ENCODE results near the gene TCF7L1. TPM values are rescaled to one million over a fixed set of nuclear protein-coding genes. Genes with fewer than 3 reads are reported as not detected.
"Not testable (repeated sequence)": the region's sequence is repeated elsewhere in the genome, so short reads cannot be mapped to it uniquely, and the experiment has no call there.

The TCF7L1 gene
- polyA plus RNA-seq, 3 donors, result 0.05 to 0.09 TPM; not detected in 1

DNA sequence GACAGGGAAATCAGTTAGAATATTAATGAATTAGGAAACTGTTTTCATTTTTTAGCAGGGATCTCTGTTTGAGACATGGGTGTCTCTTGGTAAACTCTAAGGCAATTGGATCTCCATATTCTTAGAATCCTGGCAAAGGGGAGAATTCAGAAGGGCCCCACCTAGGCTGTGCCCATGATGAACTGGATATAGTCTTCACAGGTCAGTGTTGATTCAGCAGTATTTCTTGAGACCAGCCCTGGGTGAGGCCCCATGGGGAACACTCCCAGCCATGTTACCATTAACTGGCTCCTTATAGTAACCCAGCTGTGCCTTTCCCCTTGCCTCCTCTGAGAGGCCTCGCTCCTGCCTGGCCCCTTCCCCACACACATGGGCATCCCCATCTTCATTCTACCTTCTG lies 76.7 kb downstream of the TCF7L1 start:
- Histone ChIP-seq H4K20me1 (ENCODE audit: insufficient read depth, low read length) (no peaks in the 10 kb centered on the region), H3K79me2 (ENCODE audit: insufficient read depth, low read length) (no peaks in the 10 kb centered on the region), H2AFZ (ENCODE audit: insufficient read depth, low read depth, low read length, poor library complexity, severe bottlenecking) (no peak overlapping the region), H3K4me1 (ENCODE audit: control insufficient read depth in 1 of 2, insufficient read depth in 2 of 2, low read length in 2 of 2) (no peaks in the 10 kb centered on the region), H3K4me3 (replicated peaks in 1 of 3; ENCODE audit: low read depth in 2 of 3, low read length in 3 of 3) (no peak overlapping the region), H3K9ac (ENCODE audit: insufficient read depth, low read length, poor library complexity, severe bottlenecking) (no peak overlapping the region), H3K27ac (ENCODE audit: low read depth in 1 of 2, low read length in 2 of 2) (no peak overlapping the region), H3K27me3 (ENCODE audit: control insufficient read depth in 2 of 2, insufficient read depth in 2 of 2, low read length in 2 of 2) (no peaks in the 10 kb centered on the region), H3K9me3 (replicated peaks in 1 of 2; ENCODE audit: control insufficient read depth in 1 of 2, insufficient read depth in 1 of 2, low read length in 2 of 2) (no peaks in the 10 kb centered on the region), H3K4me2 (replicated peaks; ENCODE audit: extremely low read depth, low read length, poor library complexity, severe bottlenecking) (no peak overlapping the region), H3K36me3 (replicated peaks in 1 of 2; ENCODE audit: control insufficient read depth in 1 of 2, insufficient read depth in 2 of 2, low read length in 2 of 2) (no peaks in the 10 kb centered on the region)
- Mint-ChIP-seq H3K36me3 (no peaks in the 10 kb centered on the region), H3K27me3 (ENCODE audit: low read depth in 3 of 3) (peaks cover 7 to 16% (median 10%) of the 10 kb centered on the region in 3 donors), H3K27ac (no peak overlapping the region), H3K9me3 (no peaks in the 10 kb centered on the region), H3K4me3 (no peak overlapping the region), H3K4me1 (no peaks in the 10 kb centered on the region)
- intact Hi-C loops (cut with micrococcal nuclease), result no loop called here
- no peak for DNase-seq
- TF ChIP-seq, protein P1, sequence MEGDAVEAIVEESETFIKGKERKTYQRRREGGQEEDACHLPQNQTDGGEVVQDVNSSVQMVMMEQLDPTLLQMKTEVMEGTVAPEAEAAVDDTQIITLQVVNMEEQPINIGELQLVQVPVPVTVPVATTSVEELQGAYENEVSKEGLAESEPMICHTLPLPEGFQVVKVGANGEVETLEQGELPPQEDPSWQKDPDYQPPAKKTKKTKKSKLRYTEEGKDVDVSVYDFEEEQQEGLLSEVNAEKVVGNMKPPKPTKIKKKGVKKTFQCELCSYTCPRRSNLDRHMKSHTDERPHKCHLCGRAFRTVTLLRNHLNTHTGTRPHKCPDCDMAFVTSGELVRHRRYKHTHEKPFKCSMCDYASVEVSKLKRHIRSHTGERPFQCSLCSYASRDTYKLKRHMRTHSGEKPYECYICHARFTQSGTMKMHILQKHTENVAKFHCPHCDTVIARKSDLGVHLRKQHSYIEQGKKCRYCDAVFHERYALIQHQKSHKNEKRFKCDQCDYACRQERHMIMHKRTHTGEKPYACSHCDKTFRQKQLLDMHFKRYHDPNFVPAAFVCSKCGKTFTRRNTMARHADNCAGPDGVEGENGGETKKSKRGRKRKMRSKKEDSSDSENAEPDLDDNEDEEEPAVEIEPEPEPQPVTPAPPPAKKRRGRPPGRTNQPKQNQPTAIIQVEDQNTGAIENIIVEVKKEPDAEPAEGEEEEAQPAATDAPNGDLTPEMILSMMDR (IDR thresholded peaks at IDR 0.05), result no peak
- WGBS (ENCODE audit: insufficient coverage), result 88% methylated on average over 1 of the region's 1 CpG

DNA sequence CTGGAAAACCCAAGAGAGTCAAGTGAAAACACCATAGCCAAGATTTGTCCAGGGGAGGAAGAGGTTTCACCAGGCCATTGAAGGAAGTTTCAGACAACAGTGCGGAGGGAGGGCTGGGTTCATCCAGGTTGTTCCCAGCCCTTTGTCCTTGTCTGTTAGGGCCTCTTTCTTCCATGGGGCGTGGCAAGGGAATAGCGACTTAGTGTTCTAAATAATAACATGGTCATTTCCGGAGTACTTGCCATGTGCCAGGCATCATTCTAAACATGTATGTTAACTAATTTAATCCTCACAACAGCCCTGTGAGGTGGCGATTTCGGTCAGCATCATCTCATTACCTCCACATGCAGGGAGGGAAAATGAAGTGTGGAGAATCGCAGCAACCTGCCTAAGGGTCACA lies 77.3 kb downstream of the TCF7L1 start:
- Mint-ChIP-seq H3K4me3 (no peak overlapping the region), H3K4me1 (no peaks in the 10 kb centered on the region), H3K27me3 (ENCODE audit: low read depth in 3 of 3) (peaks cover 7 to 14% (median 10%) of the 10 kb centered on the region in 3 donors), H3K36me3 (no peaks in the 10 kb centered on the region), H3K27ac (no peak overlapping the region), H3K9me3 (no peaks in the 10 kb centered on the region)
- 71% methylated on average over 1 of the region's 7 CpGs for WGBS (ENCODE audit: insufficient coverage)
- no peaks in the 10 kb centered on the region for H3K4me1 ChIP-seq (ENCODE audit: control insufficient read depth in 1 of 2, insufficient read depth in 2 of 2, low read length in 2 of 2)
- H2AFZ ChIP-seq (ENCODE audit: insufficient read depth, low read depth, low read length, poor library complexity, severe bottlenecking), result no peak overlapping the region
- TF ChIP-seq, protein P1 (IDR thresholded peaks at IDR 0.05), result no peak
- intact Hi-C loops (cut with micrococcal nuclease), result no loop called here
- no peak overlapping the region for H3K4me2 ChIP-seq (replicated peaks; ENCODE audit: extremely low read depth, low read length, poor library complexity, severe bottlenecking)
- H3K79me2 ChIP-seq (ENCODE audit: insufficient read depth, low read length), result no peaks in the 10 kb centered on the region
- no peaks in the 10 kb centered on the region for H3K27me3 ChIP-seq (ENCODE audit: control insufficient read depth in 2 of 2, insufficient read depth in 2 of 2, low read length in 2 of 2)
- no peak for DNase-seq
- no peaks in the 10 kb centered on the region for H4K20me1 ChIP-seq (ENCODE audit: insufficient read depth, low read length)
- no peaks in the 10 kb centered on the region for H3K36me3 ChIP-seq (replicated peaks in 1 of 2; ENCODE audit: control insufficient read depth in 1 of 2, insufficient read depth in 2 of 2, low read length in 2 of 2)
- H3K27ac ChIP-seq (ENCODE audit: low read depth in 1 of 2, low read length in 2 of 2), result no peak overlapping the region
- no peak overlapping the region for H3K9ac ChIP-seq (ENCODE audit: insufficient read depth, low read length, poor library complexity, severe bottlenecking)
- no peaks in the 10 kb centered on the region for H3K9me3 ChIP-seq (replicated peaks in 1 of 2; ENCODE audit: control insufficient read depth in 1 of 2, insufficient read depth in 1 of 2, low read length in 2 of 2)
- H3K4me3 ChIP-seq (replicated peaks in 1 of 3; ENCODE audit: low read depth in 2 of 3, low read length in 3 of 3), result no peak overlapping the region

DNA sequence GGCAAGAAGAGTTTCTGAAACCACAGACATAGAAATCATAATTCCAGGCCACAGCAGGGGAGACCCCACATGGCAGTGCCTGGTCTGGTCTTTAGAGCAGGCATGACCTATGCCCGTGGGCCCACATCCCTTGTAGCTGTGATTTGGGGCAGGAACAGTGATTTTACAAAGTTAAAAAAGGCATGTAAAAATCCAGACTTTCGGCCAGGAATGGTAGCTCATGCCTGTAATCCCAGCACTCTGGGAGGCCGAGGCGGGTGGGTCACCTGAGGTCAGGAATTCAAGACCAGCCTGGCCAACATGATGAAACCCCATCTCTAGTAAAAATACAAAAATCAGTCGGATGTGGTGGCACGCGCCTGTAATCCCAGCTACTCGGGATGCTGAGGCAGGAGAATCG lies 78.4 kb downstream of the TCF7L1 start:
- H3K79me2 ChIP-seq (ENCODE audit: insufficient read depth, low read length); H3K36me3 Mint-ChIP-seq; H3K4me3 ChIP-seq (replicated peaks in 1 of 3; ENCODE audit: low read depth in 2 of 3, low read length in 3 of 3); DNase-seq; H3K27me3 ChIP-seq (ENCODE audit: control insufficient read depth in 2 of 2, insufficient read depth in 2 of 2, low read length in 2 of 2); H3K27ac Mint-ChIP-seq; H2AFZ ChIP-seq (ENCODE audit: insufficient read depth, low read depth, low read length, poor library complexity, severe bottlenecking); H3K9ac ChIP-seq (ENCODE audit: insufficient read depth, low read length, poor library complexity, severe bottlenecking); H3K4me2 ChIP-seq (replicated peaks; ENCODE audit: extremely low read depth, low read length, poor library complexity, severe bottlenecking); H3K36me3 ChIP-seq (replicated peaks in 1 of 2; ENCODE audit: control insufficient read depth in 1 of 2, insufficient read depth in 2 of 2, low read length in 2 of 2); H4K20me1 ChIP-seq (ENCODE audit: insufficient read depth, low read length); H3K9me3 Mint-ChIP-seq; H3K4me3 Mint-ChIP-seq; H3K27ac ChIP-seq (ENCODE audit: low read depth in 1 of 2, low read length in 2 of 2); H3K4me1 ChIP-seq (ENCODE audit: control insufficient read depth in 1 of 2, insufficient read depth in 2 of 2, low read length in 2 of 2); H3K4me1 Mint-ChIP-seq; H3K9me3 ChIP-seq (replicated peaks in 1 of 2; ENCODE audit: control insufficient read depth in 1 of 2, insufficient read depth in 1 of 2, low read length in 2 of 2); intact Hi-C loops (cut with micrococcal nuclease): not testable (repeated sequence)
- WGBS (ENCODE audit: insufficient coverage), result 94% methylated on average over 2 of the region's 9 CpGs
- peaks cover 7 to 16% (median 10%) of the 10 kb centered on the region in 3 donors for H3K27me3 Mint-ChIP-seq (ENCODE audit: low read depth in 3 of 3)

Measured in CD14-positive monocyte (primary cell).